ENCODE data around the gene FBXL4. TPM values are rescaled to one million over a fixed set of nuclear protein-coding genes. Genes with fewer than 3 reads are reported as not detected.

FBXL4 gene
- total RNA-seq, 4 donors from 2014 or later = 14.7 to 18.4 (median 17.3) TPM

DNA sequence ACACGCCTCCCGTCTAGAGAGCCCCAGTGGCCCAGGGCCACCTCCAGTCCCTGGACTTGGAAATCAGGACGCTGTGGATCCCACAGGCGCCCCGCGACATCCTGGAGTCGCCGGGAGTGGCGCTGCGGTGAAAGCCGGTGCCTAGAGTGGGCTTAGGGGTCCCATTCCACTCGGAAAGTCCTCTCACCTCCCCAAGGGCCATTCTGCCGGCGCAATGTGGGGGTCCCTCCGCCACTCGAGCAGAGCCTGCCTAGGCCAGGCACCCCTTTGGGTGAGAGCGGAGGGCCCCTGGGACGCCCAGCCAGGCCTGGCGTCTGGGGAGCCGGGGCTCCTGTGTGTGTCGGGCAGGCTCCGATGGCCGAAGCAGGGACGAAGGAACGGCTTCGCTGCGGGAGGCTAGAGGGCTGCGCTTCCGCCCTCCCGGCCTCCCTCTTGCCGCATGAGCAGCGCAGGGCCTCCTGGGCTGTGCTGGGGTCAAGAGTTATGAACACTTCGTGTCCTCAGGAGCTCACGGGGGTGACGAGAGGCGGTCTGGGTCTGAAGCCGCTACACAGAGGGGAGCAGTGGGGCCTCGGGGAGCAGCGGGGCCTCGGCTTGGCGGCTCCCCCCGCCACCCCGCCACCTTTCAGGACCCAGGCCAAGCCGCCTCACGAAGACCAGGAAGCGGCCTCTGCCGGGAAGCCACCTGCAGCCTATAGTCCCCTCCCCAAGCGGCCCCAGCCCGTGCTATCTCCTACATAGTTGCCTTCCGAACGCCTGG is 99.8 kb downstream of the FBXL4 start:
- TF ChIP-seq, protein P1, sequence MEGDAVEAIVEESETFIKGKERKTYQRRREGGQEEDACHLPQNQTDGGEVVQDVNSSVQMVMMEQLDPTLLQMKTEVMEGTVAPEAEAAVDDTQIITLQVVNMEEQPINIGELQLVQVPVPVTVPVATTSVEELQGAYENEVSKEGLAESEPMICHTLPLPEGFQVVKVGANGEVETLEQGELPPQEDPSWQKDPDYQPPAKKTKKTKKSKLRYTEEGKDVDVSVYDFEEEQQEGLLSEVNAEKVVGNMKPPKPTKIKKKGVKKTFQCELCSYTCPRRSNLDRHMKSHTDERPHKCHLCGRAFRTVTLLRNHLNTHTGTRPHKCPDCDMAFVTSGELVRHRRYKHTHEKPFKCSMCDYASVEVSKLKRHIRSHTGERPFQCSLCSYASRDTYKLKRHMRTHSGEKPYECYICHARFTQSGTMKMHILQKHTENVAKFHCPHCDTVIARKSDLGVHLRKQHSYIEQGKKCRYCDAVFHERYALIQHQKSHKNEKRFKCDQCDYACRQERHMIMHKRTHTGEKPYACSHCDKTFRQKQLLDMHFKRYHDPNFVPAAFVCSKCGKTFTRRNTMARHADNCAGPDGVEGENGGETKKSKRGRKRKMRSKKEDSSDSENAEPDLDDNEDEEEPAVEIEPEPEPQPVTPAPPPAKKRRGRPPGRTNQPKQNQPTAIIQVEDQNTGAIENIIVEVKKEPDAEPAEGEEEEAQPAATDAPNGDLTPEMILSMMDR (IDR thresholded peaks at IDR 0.05) = no peak
- TF ChIP-seq POLR2A (IDR thresholded peaks at IDR 0.05) = no peak
- intact Hi-C loops (cut with DNase I; ENCODE audit: low total_unique reads) = loop anchor here (10.0 kb wide), 1 partner anchor 1353 kb away; no protein-coding TSS in a partner anchor
- 2 to 7% methylated on average over 9 to 10 of the region's 51 CpGs for WGBS, 2 donors
- no peak overlapping the region for H3K4me3 ChIP-seq (ENCODE audit: low read depth, poor library complexity, severe bottlenecking)
- DNase-seq (ENCODE audit: low spot score in 2 of 2) = peak in 1 of 2 donors; percentile 82

DNA sequence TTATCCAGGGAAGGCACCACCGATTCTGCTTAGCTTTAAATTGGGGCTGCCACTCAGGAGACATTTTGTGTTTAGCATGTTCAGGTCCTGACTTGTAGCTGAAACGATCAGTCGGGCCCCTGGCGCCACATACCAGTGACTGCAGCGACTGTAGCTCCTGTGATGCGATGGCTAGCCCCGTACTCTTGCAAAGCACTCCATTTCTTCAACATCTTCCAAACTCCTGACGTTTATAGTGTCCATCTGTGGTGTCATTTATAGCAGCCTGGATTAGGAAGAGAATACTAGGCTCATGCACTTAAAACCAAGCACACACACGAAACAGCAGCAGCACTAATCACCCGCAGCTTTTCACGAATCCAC is 100.3 kb downstream of the FBXL4 start:
- no peak overlapping the region for H3K4me3 ChIP-seq (ENCODE audit: low read depth, poor library complexity, severe bottlenecking)
- DNase-seq (ENCODE audit: low spot score in 2 of 2) = no peak
- intact Hi-C loops (cut with DNase I; ENCODE audit: low total_unique reads) = loop anchor here (10.0 kb wide), 1 partner anchor 1353 kb away; no protein-coding TSS in a partner anchor
- TF ChIP-seq, protein P1 (IDR thresholded peaks at IDR 0.05) = no peak
- no peak for TF ChIP-seq POLR2A (IDR thresholded peaks at IDR 0.05)
- WGBS, 2 donors = 25% methylated on average over 10 to 11 of the region's 11 CpGs

DNA sequence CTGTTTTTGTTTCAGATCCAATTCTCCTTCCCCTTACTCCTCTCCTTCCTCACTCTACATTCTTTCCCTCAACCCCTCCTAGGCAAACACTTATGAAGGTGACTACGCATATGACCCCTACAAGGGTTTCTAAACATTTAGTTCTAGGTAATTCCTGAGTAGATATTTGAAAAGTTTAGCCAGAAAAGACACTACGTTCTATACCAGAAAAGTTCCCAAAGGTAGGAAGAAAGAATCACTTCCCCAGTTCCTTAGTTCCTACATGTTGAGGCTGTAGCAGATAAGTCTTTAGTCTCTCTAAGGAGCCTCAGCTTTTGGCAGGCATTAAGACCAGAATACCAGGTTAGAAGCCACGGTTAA is 101.7 kb downstream of the FBXL4 start:
- no peak for DNase-seq (ENCODE audit: low spot score in 2 of 2)
- WGBS, 2 donors = 51 to 54% methylated on average over 3 of the region's 3 CpGs
- intact Hi-C loops (cut with DNase I; ENCODE audit: low total_unique reads) = loop anchor here (10.0 kb wide), 1 partner anchor 1351 kb away; no protein-coding TSS in a partner anchor
- TF ChIP-seq, protein P1 (IDR thresholded peaks at IDR 0.05) = no peak
- TF ChIP-seq POLR2A (IDR thresholded peaks at IDR 0.05) = no peak
- no peak overlapping the region for H3K4me3 ChIP-seq (ENCODE audit: low read depth, poor library complexity, severe bottlenecking)

DNA sequence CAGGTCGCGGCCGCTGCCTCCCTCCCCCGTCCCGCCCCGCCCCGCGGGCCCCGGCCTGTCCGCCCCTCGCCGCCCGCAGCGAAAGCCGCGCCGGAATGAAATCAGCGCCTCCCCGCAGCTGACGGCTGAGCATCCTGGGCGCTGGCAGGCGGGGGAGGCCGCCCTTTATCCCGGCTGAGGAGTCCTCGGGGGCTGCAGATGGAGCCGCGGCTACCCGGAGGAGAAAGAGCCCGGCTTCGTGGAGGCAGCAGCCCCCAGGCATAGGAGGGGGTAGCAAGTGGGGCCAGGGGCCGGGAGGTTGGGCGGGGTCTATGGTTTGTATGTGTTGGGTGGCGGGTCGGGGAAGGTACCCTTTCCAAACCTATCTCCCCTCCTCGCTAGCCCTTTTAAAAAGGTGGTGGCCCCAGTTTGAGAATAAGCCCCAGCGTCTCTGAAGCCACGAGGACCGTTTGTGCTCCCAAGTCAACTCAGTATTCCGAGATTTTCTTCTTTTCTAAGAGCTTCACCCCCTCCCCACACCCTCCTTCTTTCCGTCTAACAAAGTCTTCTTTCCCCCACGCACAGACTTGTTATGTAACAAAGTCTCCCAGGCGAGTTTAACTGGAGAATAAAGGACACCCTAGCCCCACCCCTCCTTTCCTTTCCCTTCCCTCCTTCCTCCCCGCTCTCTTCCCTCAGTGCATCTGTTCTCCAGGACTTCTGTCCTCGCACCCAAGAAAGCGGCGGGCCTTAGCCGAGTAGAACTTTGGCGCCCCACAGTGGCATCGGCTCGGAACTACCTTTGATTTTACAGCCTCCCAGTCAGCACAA is 102.3 kb downstream of the FBXL4 start:
- WGBS, 2 donors = 1 to 2% methylated on average over 25 to 34 of the region's 50 CpGs
- peak; percentile 51 to 95 for DNase-seq (ENCODE audit: low spot score in 2 of 2)
- no peak for TF ChIP-seq POLR2A (IDR thresholded peaks at IDR 0.05)
- TF ChIP-seq, protein P1 (IDR thresholded peaks at IDR 0.05) = no peak
- H3K4me3 ChIP-seq (ENCODE audit: low read depth, poor library complexity, severe bottlenecking) = no peak overlapping the region
- intact Hi-C loops (cut with DNase I; ENCODE audit: low total_unique reads) = loop anchor here (10.0 kb wide), 1 partner anchor 1351 kb away; no protein-coding TSS in a partner anchor

DNA sequence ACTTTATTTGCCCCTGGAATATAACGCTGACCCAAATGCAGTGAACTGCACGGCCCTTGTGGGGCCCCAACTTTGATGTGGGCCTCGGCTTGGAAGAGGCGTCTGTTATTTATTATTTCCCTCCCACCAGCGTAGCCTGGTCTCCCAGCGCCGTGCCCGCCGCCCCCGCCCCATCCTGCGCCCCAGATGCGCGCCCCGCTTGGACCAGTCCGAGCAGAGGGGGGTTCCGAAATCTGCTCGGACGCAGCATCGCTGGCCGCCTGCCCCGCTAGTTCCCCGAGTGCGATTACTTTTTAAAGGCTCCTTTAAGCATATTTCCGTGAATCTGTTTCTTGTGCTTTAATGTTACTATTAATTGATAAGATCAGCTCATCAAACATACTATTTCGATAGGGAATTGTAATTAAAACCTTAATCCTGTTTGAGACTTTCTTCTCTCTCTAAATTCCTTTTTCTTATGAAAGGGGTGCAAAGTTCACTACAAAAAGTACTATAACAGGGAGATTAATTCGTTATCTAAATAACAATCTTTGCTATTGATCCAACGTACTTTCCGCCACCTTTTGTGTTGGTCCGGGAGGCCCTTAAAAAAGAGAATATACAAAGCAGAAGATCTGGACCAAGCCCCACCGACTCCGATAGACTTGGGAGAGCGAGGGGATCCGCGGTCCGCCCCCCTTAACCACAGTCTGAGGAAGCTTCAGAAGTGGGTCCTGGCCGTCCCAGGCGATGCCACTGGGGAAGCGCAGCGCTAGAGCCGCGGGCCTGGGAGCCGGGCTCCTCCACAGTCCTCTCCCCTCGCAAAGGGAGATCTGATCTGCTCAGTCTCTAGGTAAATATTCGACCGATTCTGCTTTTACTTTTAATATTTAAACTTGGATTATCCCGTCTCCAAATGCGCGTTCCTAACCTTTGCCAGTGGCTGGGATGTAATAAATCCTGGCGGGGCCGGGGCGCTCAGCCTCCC is 103.2 kb downstream of the FBXL4 start:
- TF ChIP-seq, protein P1 (IDR thresholded peaks at IDR 0.05) = no peak
- TF ChIP-seq POLR2A (IDR thresholded peaks at IDR 0.05) = no peak
- H3K4me3 ChIP-seq (ENCODE audit: low read depth, poor library complexity, severe bottlenecking) = no peak overlapping the region
- WGBS, 2 donors = 8 to 13% methylated on average over 50 to 51 of the region's 51 CpGs
- intact Hi-C loops (cut with DNase I; ENCODE audit: low total_unique reads) = loop anchor here (10.0 kb wide), 1 partner anchor 1350 kb away; no protein-coding TSS in a partner anchor
- no peak for DNase-seq (ENCODE audit: low spot score in 2 of 2)

All from lower leg skin (tissue), 4 donors.